Frontal cortex (tissue), 1 donor: Measurements from ENCODE around the gene OR52B6. TPM values are rescaled to one million over a fixed set of nuclear protein-coding genes. Genes with fewer than 3 reads are reported as not detected.

Experiments
- total RNA-seq: library from RNA; depleted of rRNA; stranded (reverse); fragments of >200 nt; gene quantifications from one replicate; pipeline ENCODE4 v1.2.3, GENCODE V29; 2014

OR52B6 gene
- total RNA-seq, 1 donor from 2014 or later, result not detected

Other genes starting within 250 kb of the OR52B6 start
- 0.82 TPM for gene OR51B5, start 237.4 kb upstream of the OR52B6 start, total RNA-seq
- gene OR51B6, start 229.4 kb upstream of the OR52B6 start, total RNA-seq, result not detected
- not detected for gene OR51M1, start 197.1 kb upstream of the OR52B6 start, total RNA-seq
- gene OR51Q1, start 158.8 kb upstream of the OR52B6 start, total RNA-seq, result not detected
- gene OR51I1, start 139.4 kb upstream of the OR52B6 start, total RNA-seq, result not detected
- gene OR51I2, start 131.6 kb upstream of the OR52B6 start, total RNA-seq, result not detected
- gene OR52D1, start 92.2 kb upstream of the OR52B6 start, total RNA-seq, result not detected
- under 0.01 TPM for gene UBQLN3, start 70.9 kb upstream of the OR52B6 start, total RNA-seq
- gene UBQLNL, start 64.2 kb upstream of the OR52B6 start, total RNA-seq, result under 0.01 TPM
- gene OR52H1, start 32.3 kb upstream of the OR52B6 start, total RNA-seq, result 0.41 TPM
- 0.41 TPM for gene TRIM6, start 15.8 kb downstream of the OR52B6 start, total RNA-seq
- gene TRIM34, start 44.1 kb downstream of the OR52B6 start, total RNA-seq, result 1.6 TPM
- 4.5 TPM for gene TRIM5, start 104.2 kb downstream of the OR52B6 start, total RNA-seq
- gene TRIM22, start 108.9 kb downstream of the OR52B6 start, total RNA-seq, result 9.4 TPM
- gene OR56B1, start 155.6 kb downstream of the OR52B6 start, total RNA-seq, result not detected
- not detected for gene OR52N4, start 173.4 kb downstream of the OR52B6 start, total RNA-seq
- gene OR52N5, start 202.5 kb downstream of the OR52B6 start, total RNA-seq, result not detected
- not detected for gene OR52N1, start 210.4 kb downstream of the OR52B6 start, total RNA-seq
- gene OR52N2, start 228.0 kb downstream of the OR52B6 start, total RNA-seq, result not detected